Measurements from ENCODE around the gene MTG1.

MTG1 gene

DNA sequence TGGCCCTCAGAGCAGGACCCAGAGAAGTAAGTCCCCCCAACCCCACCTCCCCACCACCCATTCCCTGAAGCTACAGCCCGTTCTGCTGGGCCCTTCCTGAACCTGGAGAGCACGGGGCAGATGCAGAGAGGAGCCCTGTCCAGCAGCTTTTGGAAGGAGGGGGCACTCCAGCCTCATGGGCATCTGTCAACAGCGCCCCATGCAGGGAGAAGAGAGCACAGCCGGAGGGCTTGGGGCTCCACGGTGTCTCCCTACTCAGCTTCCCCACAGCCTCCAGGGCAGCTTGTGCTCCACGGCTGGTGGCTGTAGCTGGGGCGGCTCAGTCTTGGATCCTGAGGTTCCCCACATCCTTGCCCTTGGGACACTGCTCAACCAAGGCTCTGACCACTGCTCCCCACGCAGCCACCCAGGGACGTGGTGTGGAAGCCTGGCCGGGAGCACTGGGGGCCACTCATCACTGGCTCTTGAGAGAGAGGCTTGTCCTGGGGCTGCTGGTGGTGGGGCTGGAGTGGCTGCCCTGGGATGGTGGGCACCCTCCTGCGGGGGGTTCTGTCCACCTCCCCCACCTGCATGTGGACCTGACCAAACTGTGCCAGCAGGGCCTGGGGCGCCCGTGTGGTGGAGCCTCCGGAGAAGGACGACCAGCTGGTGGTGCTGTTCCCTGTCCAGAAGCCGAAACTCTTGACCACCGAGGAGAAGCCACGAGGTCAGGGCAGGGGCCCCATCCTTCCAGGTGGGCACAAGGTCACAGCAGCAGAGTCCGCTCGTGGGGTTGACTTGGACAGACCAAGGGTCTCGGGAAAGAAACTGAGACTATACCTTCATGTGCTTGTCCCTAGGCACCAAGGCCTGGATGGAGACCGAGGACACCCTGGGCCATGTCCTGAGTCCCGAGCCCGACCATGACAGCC is 42.3 kb upstream of the MTG1 start:
- H3K27me3 ChIP-seq (ENCODE audit: low read depth, low read length) = no peaks in the 10 kb centered on the region
- H3K79me2 ChIP-seq (ENCODE audit: low read length) = peaks cover 7% of the 10 kb centered on the region
- H4K20me1 ChIP-seq (ENCODE audit: insufficient read depth, low read length) = no peaks in the 10 kb centered on the region
- H3K4me3 ChIP-seq (ENCODE audit: low read length) = no peak overlapping the region
- peaks cover 7% of the 10 kb centered on the region; the same call in 1 of the 2 replicates for H3K4me1 ChIP-seq (ENCODE audit: low read length)
- no peak overlapping the region for H3K9ac ChIP-seq (ENCODE audit: low read length)
- no peak overlapping the region for H3K4me2 ChIP-seq (ENCODE audit: low read length)
- no peak for TF ChIP-seq CTCF (IDR thresholded peaks at IDR 0.05; ENCODE audit: low read depth, low read length)
- TF ChIP-seq EZH2phosphoT487 (IDR thresholded peaks at IDR 0.05; ENCODE audit: low read depth) = no peak
- peaks cover 5% of the 10 kb centered on the region for H3K36me3 ChIP-seq (replicated peaks; ENCODE audit: low read depth, low read length)
- H3K9me3 ChIP-seq (ENCODE audit: insufficient read depth, low read length) = no peaks in the 10 kb centered on the region
- H2AFZ ChIP-seq (ENCODE audit: low read depth, low read length) = no peak overlapping the region
- no peak overlapping the region for H3K27ac ChIP-seq (ENCODE audit: low read length)

DNA sequence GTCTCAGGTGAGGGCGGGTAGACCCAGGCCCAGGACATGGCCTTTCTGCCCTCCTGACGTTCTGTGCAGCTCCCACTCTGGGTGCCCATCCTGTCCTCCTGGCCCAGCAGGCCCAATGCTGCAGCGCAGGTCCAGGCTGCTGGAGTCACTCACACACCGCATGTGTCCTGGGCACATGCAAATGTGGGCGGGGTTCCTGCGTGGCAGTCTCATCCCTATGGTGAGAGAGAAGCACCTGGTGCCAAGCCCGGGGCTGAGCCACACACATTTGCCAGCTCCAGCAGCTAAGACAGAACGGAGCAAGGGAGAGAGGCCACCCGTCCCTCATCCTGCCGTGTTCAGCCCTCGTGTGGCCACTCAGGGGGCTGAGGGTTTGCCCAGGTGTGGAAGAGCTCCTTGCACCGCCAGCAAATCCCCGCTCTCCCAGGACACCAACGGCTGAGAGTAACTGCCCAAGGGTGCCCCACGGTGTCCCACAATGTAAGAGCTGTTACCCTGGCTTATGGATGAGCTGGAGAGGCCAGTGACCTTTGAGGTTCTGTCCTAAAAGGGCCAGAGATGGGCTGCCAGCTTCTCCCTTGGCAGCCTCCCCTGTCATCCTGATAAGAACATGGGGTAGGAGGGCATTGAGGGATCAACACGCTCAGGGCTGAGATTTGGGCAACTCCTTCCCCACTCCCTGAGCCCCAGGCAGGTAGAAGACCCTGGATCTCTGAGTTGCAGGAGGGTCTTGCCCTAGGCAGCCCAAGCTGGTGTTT is 40.6 kb upstream of the MTG1 start:
- H3K9ac ChIP-seq (ENCODE audit: low read length) = no peak overlapping the region
- no peak overlapping the region for H3K4me3 ChIP-seq (ENCODE audit: low read length)

GRCh38 chr10:133353988-133354605 is 39.9 kb upstream of the MTG1 start:
- H3K4me3 ChIP-seq (ENCODE audit: low read length) = no peak overlapping the region
- no peaks in the 10 kb centered on the region for H4K20me1 ChIP-seq (ENCODE audit: insufficient read depth, low read length)
- no peak for TF ChIP-seq CTCF (IDR thresholded peaks at IDR 0.05; ENCODE audit: low read depth, low read length)
- TF ChIP-seq EZH2phosphoT487 (IDR thresholded peaks at IDR 0.05; ENCODE audit: low read depth) = no peak
- H3K9ac ChIP-seq (ENCODE audit: low read length) = no peak overlapping the region
- no peak overlapping the region for H2AFZ ChIP-seq (ENCODE audit: low read depth, low read length)
- H3K27ac ChIP-seq (ENCODE audit: low read length) = no peak overlapping the region
- H3K4me1 ChIP-seq (ENCODE audit: low read length) = peaks cover 8% of the 10 kb centered on the region; the same call in 1 of the 2 replicates
- H3K4me2 ChIP-seq (ENCODE audit: low read length) = no peak overlapping the region
- H3K36me3 ChIP-seq (replicated peaks; ENCODE audit: low read depth, low read length) = peaks cover 5% of the 10 kb centered on the region
- no peaks in the 10 kb centered on the region for H3K9me3 ChIP-seq (ENCODE audit: insufficient read depth, low read length)
- peaks cover 9% of the 10 kb centered on the region for H3K79me2 ChIP-seq (ENCODE audit: low read length)
- no peaks in the 10 kb centered on the region for H3K27me3 ChIP-seq (ENCODE audit: low read depth, low read length)

More for the DNA sequence above, 40.6 kb upstream of the MTG1 start:
- Histone ChIP-seq H3K36me3 (replicated peaks; ENCODE audit: low read depth, low read length) (peaks cover 5% of the 10 kb centered on the region), H3K4me2 (ENCODE audit: low read length) (no peak overlapping the region), H3K9me3 (ENCODE audit: insufficient read depth, low read length) (no peaks in the 10 kb centered on the region), H2AFZ (ENCODE audit: low read depth, low read length) (no peak overlapping the region), H3K4me1 (ENCODE audit: low read length) (peaks cover 8% of the 10 kb centered on the region; the same call in 1 of the 2 replicates), H3K27me3 (ENCODE audit: low read depth, low read length) (no peaks in the 10 kb centered on the region), H3K79me2 (ENCODE audit: low read length) (peaks cover 9% of the 10 kb centered on the region), H3K27ac (ENCODE audit: low read length) (no peak overlapping the region), H4K20me1 (ENCODE audit: insufficient read depth, low read length) (no peaks in the 10 kb centered on the region)
- no peak for TF ChIP-seq EZH2phosphoT487 (IDR thresholded peaks at IDR 0.05; ENCODE audit: low read depth)
- no peak for TF ChIP-seq CTCF (IDR thresholded peaks at IDR 0.05; ENCODE audit: low read depth, low read length)
